ENCODE data around the gene METTL25.

The METTL25 gene

GRCh38 chr12:82407481-82407880 is 49.2 kb downstream of the METTL25 start:
- peaks cover 0 to 8% (median 5%) of the 10 kb centered on the region in 3 donors for H3K36me3 ChIP-seq
- H3K27ac ChIP-seq, result peak overlapping the region in 1 of 2 donors; percentile 19
- no peak overlapping the region for H3K4me3 ChIP-seq
- no peaks in the 10 kb centered on the region for H3K27me3 ChIP-seq
- H3K9me3 ChIP-seq, result no peaks in the 10 kb centered on the region
- no peak for DNase-seq
- no peak for TF ChIP-seq CTCF (IDR thresholded peaks at IDR 0.05)
- H3K4me1 ChIP-seq, result peaks cover 0 to 13% (median 0%) of the 10 kb centered on the region in 4 donors
- intact Hi-C loops (cut with DNase I; ENCODE audit: low total_unique reads), result no loop called here

- no peaks in the 10 kb centered on the region for H3K9me3 ChIP-seq
- peaks cover 0 to 8% (median 5%) of the 10 kb centered on the region in 3 donors for H3K36me3 ChIP-seq
- H3K4me3 ChIP-seq, result no peak overlapping the region
- intact Hi-C loops (cut with DNase I; ENCODE audit: low total_unique reads), result no loop called here
- H3K4me1 ChIP-seq, result peaks cover 0 to 13% (median 0%) of the 10 kb centered on the region in 4 donors
- TF ChIP-seq CTCF (IDR thresholded peaks at IDR 0.05), result no peak
- no peak overlapping the region for H3K27ac ChIP-seq
- H3K27me3 ChIP-seq, result no peaks in the 10 kb centered on the region
- DNase-seq, result no peak
Measured at GRCh38 chr12:82408844-82409243, 50.5 kb downstream of the METTL25 start.

- TF ChIP-seq CTCF (IDR thresholded peaks at IDR 0.05), result no peak
- Histone ChIP-seq H3K27me3 (no peaks in the 10 kb centered on the region), H3K4me1 (peaks cover 0 to 11% (median 0%) of the 10 kb centered on the region in 4 donors), H3K9me3 (no peaks in the 10 kb centered on the region), H3K27ac (no peak overlapping the region), H3K36me3 (peaks cover 2 to 8% (median 5%) of the 10 kb centered on the region in 3 donors), H3K4me3 (no peak overlapping the region)
- DNase-seq, result no peak
- intact Hi-C loops (cut with DNase I; ENCODE audit: low total_unique reads), result no loop called here
Measured at GRCh38 chr12:82411546-82412230, 53.4 kb downstream of the METTL25 start.

GRCh38 chr12:82412246-82412645 is 53.9 kb downstream of the METTL25 start:
- Histone ChIP-seq H3K4me1 (peaks cover 0 to 9% (median 0%) of the 10 kb centered on the region in 4 donors), H3K36me3 (peaks cover 5 to 8% (median 8%) of the 10 kb centered on the region in 3 donors), H3K9me3 (no peaks in the 10 kb centered on the region), H3K4me3 (no peak overlapping the region), H3K27me3 (no peaks in the 10 kb centered on the region), H3K27ac (no peak overlapping the region)
- no peak for TF ChIP-seq CTCF (IDR thresholded peaks at IDR 0.05)
- intact Hi-C loops (cut with DNase I; ENCODE audit: low total_unique reads), result no loop called here
- no peak for DNase-seq

- Histone ChIP-seq H3K4me3 (no peak overlapping the region), H3K36me3 (peaks cover 0 to 11% (median 4%) of the 10 kb centered on the region in 3 donors), H3K27ac (no peak overlapping the region), H3K27me3 (no peaks in the 10 kb centered on the region), H3K4me1 (no peaks in the 10 kb centered on the region), H3K9me3 (no peaks in the 10 kb centered on the region)
- no peak for TF ChIP-seq CTCF (IDR thresholded peaks at IDR 0.05)
- no peak for DNase-seq
- intact Hi-C loops (cut with DNase I; ENCODE audit: low total_unique reads), result no loop called here
Measured at GRCh38 chr12:82414044-82414443, 55.7 kb downstream of the METTL25 start.

Data from tibial artery (tissue), 4 donors.